Left forelimb (tissue), 1 donor: ENCODE results near the gene PCSK5.
"Not testable (repeated sequence)": the region's sequence is repeated elsewhere in the genome, so short reads cannot be mapped to it uniquely, and the experiment has no call there.

ENCODE experiments used
- DNase-seq: peaks from one replicate; pipeline ENCODE4 v3.0.0-alpha.2; 2018; ENCODE audit warnings: low spot score

The PCSK5 gene

DNA sequence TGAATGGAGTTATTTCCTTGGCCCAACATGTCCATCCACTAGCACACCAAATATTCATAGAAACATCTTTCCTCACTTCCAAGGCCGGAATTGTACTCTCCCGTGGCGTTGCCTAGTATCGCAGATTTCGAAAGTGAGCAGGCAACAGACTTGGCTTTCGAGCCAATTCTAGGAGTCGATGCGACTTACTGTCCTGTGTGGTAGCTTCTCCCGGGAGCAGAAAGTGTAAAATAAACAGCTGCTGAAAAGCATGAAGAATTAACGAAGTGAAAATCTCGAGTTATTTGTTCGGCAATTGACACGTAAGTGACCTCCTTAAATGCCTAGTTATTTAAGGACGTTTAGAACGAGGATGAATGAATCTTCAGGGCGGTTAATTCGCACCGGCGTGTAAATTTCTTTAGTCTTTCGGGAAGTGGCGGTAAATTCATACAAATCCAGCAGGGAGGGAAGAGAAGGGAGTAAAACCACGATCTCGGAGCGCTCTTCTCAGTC, 449 bp upstream of the PCSK5 start:
- DNase-seq, result peak; percentile 79

DNA sequence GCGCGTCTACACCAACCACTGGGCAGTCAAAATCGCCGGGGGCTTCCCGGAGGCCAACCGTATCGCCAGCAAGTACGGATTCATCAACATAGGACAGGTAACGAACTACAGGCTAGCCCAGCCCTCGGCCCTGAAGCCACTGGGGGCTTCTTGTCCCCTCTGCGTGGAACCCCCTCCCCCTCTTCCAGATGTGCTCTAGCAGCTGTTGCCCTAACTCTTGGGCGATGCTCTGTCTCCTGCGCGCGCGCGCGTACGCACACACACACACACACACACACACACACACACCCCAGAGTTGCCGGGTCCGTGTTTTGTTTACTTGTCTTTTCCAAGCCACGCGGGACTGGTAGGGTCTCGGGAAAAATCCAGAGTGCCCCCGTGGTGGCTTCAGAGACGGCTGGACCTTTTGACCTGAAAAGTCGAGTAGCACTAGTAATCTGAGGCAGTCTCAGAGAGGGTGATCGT, 836 bp downstream of the PCSK5 start:
- peak; percentile 86 for DNase-seq

DNA sequence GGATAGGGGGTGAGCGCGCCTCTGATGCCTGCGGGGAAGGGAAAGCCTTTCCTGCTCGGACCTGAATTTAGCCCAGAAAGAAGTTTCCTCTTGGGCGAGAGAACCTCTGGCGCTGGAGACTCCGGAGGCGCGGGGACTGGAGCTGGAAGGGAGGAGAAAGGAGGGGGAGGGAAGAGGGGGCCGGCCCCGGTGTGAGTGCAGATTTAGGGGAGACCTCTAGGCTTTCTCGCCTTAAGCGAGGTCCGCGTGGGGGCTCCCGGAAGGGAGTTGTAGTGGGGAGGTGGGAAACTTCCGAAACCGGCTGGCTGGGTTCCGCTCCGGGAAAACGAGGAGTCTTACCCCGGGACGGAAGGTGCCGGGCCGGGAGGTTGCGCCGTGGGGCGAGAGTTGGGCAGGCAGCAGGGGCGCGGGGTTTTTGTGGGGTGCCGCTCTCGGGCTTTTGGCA, 1.3 kb downstream of the PCSK5 start:
- peak; percentile 65 for DNase-seq

DNA sequence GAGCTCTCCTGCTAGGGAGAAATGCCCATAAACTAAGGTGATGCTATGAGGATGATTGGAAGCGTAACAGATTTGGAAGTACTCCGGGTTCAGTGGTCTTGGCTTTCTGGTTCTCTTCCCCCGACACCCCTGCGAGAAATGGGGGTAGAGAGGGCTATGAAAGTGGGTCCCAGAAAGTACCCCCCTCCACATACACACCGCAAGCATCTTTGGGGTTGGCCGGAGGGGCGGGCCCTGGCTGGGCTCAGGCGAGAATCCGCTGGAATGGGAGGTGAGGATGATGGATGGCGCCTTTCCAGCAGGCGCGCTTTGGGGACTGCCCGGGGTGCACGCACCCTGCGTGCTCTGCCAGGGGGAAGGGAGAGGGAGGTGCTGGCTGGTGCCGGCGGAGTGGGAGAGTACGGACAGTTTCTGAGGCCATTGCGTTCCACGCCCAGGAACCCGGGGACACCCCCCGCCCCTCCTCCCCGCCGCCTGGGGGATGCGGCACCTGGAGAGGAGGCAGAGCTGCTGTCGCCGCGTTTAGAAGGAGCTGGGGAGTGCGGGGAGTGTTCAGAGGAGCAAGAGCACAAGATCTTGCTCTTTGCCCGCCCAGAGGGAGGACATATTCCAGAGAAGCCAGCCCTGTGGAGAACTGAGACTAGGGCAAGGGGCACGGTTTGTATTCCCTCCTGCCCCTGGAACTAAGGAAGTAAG, 1.9 kb downstream of the PCSK5 start:
- peak; percentile 67 for DNase-seq

DNA sequence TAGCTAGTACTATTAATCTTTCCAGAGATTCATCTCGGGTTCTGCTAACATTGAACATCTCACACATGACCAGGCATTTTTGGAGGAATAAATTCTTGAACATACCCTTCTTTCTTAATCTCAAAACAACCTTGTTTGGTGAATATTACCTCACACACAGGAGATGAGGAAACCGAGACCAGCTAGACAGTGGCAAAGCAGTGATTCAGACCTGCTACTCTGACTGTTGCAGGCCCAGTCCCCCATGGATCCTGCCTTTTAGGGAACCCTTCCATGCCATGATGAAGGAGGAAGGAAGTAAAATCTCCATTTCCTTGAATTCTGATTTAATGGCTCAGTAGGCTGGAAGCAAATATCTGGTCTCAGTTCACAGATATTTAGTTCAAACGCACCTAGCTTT, 2.6 kb downstream of the PCSK5 start:
- no peak for DNase-seq

DNA sequence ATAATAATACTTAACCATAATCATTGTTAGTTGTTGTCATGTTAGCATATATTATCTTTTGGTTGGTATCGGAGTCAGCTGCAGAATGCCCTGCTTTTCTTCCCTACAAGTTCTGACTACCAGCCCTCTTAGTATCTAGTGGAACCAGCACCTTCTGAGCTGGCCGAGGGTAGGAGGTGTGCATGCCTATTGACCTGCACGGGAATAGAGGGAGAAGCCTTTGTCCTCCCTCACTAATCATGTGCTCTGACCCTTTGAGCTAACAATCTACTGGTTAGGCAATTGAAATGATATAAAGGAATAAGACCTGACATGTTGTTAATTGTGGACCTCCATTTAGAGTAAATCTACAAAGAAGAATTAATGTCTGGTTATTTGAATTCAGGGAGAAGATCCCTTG, 4.1 kb downstream of the PCSK5 start:
- DNase-seq, result no peak

DNA sequence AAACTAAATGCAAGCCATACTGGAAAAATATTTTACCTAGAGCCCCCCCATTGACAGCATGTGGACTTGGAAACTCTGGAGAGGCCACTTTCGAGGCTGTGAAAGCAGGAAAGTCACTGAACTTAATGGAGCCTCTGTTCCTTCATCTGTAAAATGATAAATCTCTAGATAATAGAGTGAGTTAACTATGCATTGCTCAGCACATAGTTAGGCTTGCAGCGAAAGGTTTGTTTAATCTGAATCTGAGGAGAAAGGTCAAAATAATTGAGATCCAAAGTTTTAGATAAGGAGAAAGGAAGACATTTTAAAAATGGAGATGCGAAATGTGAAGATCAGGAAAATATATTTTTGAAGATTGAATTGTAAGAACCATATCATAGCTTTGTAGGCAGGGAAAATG, 4.6 kb downstream of the PCSK5 start:
- no peak for DNase-seq

DNA sequence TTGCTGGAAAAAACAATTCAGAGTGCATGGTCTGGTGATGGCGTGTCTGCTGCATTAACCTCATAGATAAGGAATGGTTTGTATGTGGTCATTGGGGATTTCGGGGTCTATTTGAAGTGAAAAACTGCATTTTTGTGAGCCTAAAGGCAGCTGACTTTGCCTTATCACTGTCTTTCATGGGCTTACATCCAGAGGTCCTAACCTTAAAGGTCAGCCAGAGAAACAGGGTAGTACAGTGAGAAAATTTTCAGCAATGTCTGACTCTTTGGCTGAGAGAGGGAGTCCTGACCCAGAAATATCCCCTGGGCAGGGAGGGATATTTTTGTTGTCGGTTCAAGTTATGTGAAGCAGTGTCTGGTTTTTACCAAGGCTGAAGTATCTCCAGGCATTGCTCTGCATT, 5.7 kb downstream of the PCSK5 start:
- no peak for DNase-seq

DNA sequence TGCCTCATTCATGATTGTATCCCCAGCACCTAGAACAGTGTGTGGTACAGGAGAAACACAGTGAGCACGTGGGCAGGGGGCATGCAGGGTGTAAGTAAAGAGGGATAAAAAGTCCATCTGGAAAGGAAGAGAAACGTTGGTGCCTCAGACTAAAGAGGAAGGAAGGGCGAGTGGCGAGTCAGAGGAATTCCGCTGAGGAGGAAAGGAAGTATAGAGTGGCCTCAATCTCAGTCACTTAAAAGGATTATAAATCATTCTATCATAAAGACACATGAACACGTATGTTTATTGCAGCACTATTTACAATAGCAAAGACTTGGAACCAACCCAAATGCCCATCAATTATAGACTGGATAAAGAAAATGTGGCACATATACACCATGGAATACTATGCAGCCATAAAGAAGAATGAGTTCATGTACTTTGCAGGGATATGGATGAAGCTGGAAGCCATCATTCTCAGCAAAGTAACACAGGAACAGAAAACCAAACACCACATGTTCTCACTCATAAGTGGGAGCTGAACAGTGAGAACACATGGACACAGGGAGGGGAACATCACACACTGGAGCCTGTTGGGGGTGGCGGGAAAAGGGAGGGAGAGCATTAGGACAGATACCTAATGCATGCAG, 10.5 kb downstream of the PCSK5 start:
- not testable (repeated sequence) for DNase-seq

DNA sequence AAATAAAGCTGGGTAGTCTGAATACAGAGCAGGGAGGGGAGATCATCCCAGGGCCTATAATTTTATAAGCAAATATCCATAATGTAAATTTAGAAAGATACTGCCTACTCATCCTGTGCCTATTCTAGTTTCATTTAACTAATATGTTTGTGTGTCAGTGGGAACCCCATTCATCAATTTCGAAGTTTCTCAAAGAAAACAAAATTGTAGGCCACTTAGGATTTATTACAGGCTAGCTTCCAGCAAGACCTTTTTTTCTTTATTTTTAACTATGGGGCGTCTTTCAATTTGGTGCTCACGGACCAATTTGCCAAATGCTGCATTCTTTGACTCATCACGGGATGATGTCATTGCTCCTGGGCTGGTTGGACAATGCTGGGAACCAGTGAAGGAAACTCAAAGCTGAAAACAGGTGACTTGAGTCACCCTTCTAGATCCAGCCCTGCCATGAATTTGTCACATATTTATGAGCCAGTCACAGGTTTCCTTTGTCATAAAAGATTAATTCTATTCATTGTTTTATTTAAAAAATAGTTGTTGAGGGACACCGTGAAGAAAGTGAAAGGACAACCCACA, 13.4 kb downstream of the PCSK5 start:
- DNase-seq, result no peak

DNA sequence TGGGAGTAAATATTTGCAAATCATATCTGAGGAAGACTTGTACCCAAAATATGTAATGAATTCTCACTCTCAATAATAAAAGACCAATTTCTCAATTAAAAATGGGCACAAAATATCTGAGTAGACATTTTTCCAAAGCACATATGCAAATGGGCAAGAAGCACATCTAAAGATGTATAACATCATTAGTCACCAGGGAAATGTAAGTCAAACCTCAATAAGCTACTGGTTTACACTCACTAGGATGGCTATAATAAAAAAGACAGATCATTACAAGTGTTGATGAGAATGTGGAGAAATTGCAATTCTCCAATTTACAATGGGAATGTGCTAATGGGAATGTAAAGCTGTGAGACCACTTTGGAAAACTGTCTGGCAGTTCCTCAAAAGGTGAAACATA, 13.9 kb downstream of the PCSK5 start:
- DNase-seq, result no peak

DNA sequence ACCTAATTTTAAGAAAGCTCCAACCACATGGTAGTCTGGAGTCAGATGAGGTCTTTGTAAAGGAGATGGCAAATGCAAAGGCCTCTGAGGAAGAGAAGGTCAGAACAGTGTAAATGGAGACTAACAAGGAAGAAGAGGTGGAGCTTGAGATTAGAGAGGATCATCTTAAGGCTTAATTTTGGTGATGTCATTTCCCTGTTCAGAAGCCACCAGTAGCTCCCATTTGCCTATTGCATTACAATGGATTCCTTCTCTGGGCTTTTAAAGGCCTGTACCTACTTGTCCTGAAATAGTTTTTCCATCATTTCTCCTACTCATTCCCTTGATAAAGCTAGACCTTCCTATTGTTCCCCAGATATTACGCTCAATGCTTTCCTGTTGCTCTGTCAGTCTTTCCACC, 16.1 kb downstream of the PCSK5 start:
- no peak for DNase-seq

DNA sequence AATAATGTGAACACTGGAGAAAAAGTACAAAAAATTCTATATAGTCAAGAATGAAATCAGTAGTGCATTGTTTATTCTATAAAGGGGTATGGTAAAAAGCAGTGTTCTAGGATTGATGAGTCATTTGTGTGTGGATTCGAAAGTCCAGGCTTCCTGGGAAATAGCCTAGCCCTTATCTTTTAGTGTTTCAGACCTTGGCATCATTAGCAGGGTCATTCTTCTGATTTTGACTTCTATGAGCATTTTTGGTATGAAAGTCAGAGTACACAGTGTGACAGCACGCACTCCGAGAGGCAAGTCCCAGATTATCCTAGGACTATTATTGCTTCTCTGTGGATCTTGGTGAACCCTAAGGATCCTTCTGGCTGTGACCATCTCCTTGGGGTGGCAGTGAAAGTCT, 16.9 kb downstream of the PCSK5 start:
- DNase-seq, result no peak

DNA sequence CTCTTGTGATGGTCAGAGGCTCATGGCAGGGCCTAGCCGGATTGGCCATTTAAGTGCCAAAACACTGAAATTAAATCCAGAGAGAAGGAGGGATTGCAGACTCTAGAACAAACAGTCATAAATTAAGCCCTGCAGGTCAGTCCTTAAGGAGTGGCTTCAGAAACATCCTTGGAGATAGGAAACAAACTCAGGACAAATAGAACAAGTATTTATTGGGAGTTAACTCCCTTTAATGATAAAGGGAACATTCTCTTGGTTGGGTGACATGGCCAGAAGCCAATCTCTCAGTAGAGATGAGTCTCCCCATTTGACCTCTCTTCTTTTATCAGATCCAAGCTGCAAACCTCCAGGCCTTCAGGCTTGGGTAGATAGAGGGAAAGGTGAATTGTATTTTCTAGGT, 17.4 kb downstream of the PCSK5 start:
- DNase-seq, result no peak

DNA sequence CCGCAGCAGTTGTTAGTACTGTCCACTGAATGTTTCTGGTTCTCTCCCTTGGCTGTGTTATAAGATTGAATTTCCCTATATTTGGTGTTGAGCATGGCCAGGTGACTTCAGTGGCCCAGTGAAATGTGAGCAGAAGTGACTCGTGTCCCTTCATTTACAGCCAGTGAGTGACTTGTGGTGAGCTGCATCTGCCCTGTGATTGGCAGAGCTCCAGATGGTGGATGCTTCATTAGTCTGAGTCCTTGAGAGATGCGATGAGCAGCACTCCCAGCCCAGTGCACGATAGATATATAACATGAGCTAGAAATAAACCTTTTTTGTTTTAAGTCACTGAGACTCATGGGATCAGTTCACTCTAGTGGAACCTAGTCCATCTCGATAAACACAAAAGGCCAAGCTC, 19.3 kb downstream of the PCSK5 start:
- no peak for DNase-seq

DNA sequence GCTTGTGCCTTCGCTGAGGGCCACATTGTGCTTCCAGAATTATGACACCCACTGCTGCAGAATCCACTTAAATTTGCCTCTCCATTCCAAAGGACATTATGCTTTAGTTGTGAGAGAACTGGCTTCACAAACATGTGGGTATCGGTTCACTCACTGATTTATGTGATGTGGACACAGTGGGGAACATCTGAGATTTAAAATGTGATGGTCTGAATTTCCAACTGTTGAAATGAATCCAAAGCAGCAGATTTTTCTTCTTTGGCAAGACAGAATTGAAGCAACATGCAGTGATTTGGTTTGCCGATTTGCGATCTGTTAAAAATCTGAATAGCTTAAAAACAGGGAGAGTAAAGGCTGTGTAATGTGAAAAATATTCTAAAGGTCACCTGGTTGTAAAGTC, 20.3 kb downstream of the PCSK5 start:
- no peak for DNase-seq

DNA sequence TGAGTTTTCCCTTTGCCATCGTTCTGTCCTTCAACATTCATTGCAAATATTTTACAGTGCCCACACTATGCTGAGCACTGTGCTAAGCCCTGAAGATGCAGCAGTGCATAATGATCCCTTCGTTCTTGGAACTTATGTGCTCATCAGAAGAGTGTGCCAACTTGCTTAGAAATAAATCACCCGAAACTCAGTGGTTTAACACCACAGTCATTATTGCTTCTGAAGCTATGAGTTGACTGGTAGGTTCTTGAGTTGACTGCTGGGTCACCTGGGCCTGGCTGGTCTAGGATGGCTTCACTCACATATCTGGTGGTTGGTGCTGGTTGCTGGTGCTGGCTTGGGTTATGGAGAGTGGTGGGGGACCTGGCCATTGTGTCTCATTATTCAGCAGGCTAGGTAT, 20.9 kb downstream of the PCSK5 start:
- DNase-seq, result no peak

DNA sequence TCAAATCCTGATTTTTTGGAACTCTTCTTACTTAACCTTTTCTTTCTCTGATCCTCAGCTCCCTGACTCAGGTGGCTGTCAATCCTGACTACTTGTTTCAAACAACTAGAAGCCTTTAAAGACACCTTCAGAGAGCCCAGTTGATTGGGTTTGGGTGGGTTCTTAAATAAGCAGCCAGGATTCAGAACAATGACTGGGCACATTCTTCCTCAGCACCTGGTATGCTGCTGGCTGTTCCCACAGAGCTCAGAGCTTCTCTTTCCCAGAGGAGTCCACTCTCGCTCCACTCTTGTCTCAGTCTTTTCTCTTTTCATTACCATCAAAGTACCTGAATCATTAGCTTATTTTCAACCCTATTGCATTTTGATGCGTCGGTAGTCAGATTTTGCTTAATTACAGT, 22.5 kb downstream of the PCSK5 start:
- no peak for DNase-seq

DNA sequence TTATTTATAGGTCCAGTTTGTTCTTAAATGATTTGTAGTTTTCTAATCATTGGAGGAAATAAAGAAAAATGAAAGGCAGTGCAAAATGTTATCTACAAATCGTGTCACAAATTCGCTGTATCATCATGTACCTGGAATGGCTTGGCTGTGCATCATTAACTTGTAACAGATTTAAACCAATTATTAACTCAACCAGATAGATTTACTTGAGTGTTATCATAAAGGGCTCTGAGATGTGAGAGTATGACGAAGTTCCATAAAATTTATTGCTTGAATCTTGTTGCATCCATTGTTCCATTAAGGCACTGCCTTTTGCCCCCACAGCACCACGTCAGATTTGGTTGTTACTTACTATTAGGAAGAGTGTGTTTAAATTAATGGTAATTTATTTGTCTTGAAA, 23.5 kb downstream of the PCSK5 start:
- DNase-seq, result no peak

DNA sequence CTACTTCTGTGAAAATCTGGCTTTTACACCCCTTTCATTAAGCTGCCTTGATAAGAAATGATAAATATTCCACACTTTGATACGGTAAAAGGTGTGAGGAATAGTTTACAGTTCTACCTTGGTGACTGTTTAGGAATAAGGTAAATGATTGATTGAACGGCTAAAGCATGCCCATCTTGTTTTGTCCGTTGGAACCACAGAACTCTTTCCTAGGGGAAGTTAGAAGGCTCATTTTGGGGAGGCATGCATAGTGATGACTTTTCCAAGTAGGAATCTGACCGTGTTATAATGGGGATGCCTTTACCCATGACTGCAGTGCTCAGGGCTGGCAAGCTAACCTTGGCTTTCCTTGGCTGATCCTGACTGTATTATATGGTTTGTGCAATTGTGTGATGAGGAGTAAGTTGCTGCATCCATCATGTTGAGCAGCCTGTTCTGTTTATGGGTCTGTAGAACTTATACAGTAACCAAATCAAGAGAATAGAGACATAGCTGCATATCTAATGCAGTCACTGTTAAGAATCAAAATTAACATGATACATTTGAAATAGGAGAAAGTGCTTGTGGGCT, 24.5 kb downstream of the PCSK5 start:
- DNase-seq, result no peak

DNA sequence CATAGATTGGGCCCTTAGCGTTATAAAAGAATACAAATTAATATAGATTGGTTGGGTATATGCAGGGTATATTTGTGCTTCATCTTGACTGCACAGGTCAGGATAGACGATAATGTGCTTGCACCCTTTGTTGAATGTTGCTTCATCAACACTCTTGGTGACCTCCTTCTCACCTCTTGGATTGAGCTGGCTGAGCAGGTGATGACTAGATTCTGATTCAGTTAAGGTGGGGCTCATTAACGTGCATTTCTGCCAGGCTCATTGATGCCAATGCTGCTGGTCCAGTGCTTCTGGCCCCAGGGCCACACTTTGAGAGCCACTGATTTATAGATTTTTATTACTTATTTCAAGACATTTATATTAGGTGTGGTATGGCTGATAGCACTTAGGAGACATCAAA, 27.7 kb downstream of the PCSK5 start:
- DNase-seq, result no peak

DNA sequence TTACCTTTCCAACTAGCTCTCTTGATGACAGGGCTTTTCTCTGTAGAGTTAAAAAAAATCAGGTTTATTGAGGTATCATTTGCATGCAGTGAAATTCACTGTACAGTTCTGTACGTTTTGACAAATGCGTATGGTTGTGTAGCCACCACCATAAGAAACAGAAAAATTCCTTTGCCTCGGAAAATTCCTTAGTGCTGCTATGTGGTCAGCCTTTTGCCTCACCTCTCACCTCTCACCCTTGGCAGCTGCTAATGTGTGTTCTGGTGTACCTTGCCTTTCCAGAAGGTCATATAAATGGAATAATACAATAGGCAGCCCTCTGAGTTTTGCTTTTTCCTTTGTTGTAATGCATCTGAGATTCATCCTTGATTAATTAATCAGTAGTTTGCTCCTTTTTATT, 28.4 kb downstream of the PCSK5 start:
- DNase-seq, result no peak
